Fibroblast of villous mesenchyme (primary cell): Measurements from ENCODE around the gene ITIH3. TPM values are rescaled to one million over a fixed set of nuclear protein-coding genes. Genes with fewer than 3 reads are reported as not detected.

Experiments
- DNase-seq: peaks from one replicate; pipeline ENCODE4 v3.0.0-alpha.2; 2010; ENCODE audit warnings: low read depth
- H3K4me3 ChIP-seq: 2 replicates; pipeline ENCODE4 v1.5.1; 2011; ENCODE audit warnings: low read depth, mild to moderate bottlenecking, low read length
- total RNA-seq: library from RNA; depleted of rRNA; stranded (reverse); fragments of >200 nt; gene quantifications from 2 replicates; pipeline ENCODE4 v1.2.3, GENCODE V29; 2012
- TF ChIP-seq, protein P1 (sequence below): IDR thresholded peaks from 2 replicates; pipeline ENCODE4 v1.5.1; 2012; ENCODE audit warnings: low read depth, mild to moderate bottlenecking, low read length; ENCODE audit not compliant: insufficient read depth

ITIH3 gene
- total RNA-seq, 1 donor = 8.2 TPM

DNA sequence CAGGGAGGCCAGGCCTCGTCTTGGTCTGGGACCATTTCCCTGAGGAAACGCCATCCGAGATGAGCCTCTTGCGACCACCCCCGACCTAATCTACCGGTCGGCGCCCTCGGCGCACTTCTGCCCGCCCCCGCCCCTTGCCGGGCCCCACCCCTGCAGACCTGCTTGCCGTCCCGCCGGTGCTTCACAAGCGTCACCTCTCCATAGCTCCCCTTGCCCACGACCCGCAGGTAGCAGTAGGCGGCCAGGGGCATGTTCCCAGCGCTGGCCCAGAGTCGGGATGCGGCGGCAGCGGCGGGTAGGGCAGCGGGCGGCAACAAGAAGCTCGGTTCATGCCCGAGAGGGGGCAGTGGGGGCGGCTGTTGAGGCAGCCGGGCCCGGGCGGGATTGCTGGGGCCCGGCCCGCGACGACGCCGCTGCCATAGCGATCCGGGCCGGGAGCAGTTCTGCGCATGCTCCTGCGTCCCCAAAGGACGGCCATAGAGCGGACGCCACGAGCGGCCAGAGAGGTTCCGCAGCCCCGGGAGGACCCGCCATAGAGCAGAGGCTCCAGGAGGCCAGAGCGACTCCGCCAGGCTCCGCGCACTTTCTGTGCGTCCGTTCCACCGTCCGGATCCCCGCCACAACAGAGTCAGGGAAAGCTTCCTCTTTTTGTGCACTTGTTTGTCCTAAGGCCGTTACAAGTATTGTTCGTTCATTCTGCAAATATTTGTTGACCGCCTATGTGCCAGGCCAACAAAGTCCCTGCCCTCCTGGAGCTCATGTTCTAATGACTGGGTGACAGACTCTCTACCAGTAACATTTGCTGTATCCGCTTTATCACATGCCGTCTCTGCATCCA is 23.9 kb upstream of the ITIH3 start, which contains the start of gene NEK4:
NEK4 (minus strand) TSS at position 445 of the 838 bp plus-strand sequence; CDS start at position 251, 194 bp downstream.
- TF ChIP-seq, protein P1, sequence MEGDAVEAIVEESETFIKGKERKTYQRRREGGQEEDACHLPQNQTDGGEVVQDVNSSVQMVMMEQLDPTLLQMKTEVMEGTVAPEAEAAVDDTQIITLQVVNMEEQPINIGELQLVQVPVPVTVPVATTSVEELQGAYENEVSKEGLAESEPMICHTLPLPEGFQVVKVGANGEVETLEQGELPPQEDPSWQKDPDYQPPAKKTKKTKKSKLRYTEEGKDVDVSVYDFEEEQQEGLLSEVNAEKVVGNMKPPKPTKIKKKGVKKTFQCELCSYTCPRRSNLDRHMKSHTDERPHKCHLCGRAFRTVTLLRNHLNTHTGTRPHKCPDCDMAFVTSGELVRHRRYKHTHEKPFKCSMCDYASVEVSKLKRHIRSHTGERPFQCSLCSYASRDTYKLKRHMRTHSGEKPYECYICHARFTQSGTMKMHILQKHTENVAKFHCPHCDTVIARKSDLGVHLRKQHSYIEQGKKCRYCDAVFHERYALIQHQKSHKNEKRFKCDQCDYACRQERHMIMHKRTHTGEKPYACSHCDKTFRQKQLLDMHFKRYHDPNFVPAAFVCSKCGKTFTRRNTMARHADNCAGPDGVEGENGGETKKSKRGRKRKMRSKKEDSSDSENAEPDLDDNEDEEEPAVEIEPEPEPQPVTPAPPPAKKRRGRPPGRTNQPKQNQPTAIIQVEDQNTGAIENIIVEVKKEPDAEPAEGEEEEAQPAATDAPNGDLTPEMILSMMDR = peak; percentile 10
- peak within 1 kb of the TSS; percentile 93 for H3K4me3 ChIP-seq
- peak; percentile 86 for DNase-seq

DNA sequence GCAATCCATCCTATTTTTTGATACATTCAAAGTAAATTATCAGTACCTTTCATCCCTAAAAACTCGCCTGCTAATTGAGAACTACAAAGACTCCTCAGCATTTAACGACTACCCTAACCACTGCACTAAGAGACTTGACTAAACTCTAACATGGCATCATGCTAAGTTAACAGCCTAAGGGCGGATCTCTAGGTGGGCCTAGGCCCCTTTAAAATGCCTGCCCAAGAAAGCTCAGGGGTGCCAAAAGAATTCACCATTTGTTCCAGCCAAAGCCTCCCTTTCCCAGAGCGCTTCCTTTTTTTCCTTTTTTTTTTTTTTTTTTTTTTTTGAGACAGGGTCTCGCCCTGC is 23.3 kb upstream of the ITIH3 start:
- no peak for DNase-seq
- TF ChIP-seq, protein P1 = no peak
- peak overlapping the region; percentile 93 for H3K4me3 ChIP-seq

DNA sequence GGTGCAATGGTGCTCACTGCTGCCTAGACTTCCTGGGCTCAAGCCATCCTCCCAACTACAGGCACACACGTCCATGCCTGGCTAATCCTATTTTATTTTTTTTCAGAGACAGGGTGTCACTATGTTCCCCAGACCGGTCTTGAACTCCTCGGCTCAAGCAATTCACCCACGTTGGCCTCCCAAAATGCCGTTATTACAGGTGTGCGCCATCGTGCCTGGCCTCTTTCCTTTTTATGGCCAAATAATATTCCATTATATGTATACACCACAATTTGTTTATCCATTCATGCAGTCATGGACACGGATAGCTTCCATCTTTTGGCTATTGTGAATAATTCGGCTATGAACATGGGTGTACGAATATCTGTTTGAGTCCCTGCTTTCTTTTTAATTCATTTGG is 22.9 kb upstream of the ITIH3 start:
- no peak for DNase-seq
- no peak overlapping the region for H3K4me3 ChIP-seq
- TF ChIP-seq, protein P1 = no peak

DNA sequence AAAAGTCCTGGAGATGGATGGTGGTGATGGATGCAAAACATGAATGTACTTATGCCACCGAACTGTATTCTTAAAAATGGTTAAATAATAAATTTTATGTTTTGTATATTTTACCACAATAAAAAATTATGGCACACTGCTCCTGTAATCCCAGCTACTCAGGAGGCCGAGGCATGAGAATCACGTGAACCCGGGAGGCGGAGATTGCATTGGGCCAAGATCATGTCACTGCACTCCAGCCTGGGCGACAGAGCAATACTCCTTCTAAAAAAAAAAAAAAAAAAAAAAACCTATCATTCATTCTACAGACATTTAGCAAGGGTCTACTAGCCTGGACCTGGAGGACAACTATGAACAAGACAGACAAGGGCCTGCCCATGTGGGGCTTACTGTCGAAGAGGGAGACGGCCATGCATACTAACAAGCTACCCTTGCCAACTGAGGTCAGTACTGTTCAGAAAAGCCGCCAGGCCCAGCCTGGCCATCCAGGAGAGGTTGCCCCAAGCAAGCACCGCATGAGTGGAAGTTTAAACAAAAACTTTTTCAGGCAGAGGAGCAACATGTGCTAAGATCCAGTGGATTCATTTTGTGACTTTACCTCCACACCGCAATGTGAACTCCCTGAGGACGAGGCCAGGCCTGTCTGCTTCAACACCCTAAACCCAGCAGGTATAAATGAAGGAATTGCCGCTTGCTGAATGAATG is 21.1 kb upstream of the ITIH3 start:
- no peak overlapping the region for H3K4me3 ChIP-seq
- TF ChIP-seq, protein P1 = no peak
- DNase-seq = no peak

DNA sequence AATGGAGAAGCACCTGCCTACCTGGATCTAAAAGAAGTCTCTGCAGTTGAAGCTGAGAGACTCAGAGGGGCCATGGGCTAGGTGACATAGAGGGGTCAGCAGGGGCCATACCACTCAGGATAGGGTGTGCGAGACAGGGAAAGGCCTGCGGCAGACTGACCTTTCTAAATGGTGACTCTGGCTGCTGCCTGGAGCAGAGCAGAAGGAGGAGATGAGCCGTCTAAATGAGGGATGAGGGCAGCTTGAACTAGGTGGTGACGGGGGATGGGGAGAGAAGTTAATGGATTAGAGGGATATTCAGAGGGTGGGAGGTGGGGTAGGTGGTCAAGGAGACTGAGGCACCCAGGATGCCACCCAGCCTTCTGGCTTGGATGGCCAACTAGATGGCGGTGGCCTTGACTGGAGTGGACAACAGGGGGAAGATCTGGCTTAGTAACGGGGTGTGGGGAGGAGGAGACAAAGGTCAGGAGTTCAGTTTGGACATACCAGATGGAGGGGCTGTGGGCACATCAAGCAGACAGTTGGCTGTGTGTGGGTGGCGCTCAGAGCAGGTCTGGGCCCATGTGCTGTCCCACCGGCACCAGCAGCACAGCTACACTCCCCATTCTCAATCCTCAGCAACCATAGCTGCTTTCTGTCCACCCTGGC is 20.4 kb upstream of the ITIH3 start:
- DNase-seq = no peak
- TF ChIP-seq, protein P1 = no peak
- H3K4me3 ChIP-seq = no peak overlapping the region

DNA sequence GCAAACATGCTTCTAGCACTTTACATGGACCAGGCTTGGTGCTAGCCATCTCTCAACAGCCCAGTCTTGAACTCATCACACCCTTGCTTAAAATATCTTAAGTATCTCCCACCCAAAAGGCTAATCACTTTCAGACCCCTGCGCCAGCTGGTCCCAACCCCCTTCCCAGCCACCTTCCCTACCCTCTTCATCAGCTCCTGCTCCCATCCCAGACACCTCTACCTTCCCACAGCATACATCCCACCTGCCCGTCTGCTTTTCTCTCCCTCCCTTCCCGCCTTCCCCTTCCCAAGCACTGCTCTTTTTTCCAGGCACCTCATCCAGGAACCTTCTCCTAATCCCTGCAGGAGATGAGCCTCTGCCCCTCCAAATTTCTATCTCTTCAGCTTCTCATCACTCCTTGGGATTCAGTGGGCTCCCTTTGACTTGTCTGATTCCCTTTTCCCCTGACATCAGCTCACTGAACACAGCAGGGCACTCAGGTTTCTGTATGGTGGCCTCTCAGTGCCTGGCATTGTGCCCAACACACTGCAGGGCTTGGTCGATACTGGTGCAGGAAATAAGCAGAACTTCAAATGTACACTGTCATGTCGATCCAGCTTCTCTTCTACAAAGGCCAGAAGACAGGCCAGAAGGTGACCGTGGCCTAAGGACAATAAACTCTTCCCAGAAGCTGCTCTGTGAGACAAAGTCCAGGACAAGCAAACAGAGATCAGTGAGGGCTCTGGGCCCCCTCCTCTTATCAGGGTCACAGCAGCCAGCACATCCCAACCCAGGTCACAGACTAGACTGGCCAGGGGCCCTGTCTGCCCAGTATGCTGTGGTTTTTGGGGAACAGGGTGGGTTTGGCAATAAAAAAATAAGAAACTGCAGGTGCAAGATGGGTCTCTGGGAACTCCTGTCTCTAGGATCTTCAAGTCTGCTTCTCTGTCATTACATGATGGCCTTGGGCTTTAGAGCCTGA is 19.4 kb upstream of the ITIH3 start:
- H3K4me3 ChIP-seq = no peak overlapping the region
- TF ChIP-seq, protein P1 = no peak
- no peak for DNase-seq
